D721Med (cell line): ENCODE data around the gene HAPLN1.
"Not testable (repeated sequence)": the region's sequence is repeated elsewhere in the genome, so short reads cannot be mapped to it uniquely, and the experiment has no call there.

Experiments used
- DNase-seq: peaks from one replicate; pipeline ENCODE4 v3.0.0; 2011; ENCODE audit warnings: low spot score; ENCODE audit not compliant: insufficient read length
- FAIRE-seq: peaks from 2 replicates; lab custom pipeline; 2011; peaks lifted over from hg19 to GRCh38; lab: Jason Lieb, UNC
- TF ChIP-seq, protein P1 (sequence below): IDR thresholded peaks from 2 replicates; pipeline ENCODE4 v1.5.1; 2012; ENCODE audit warnings: mild to moderate bottlenecking, control low read depth; ENCODE audit not compliant: insufficient read depth; ENCODE audit errors: missing control alignments

The HAPLN1 gene

DNA sequence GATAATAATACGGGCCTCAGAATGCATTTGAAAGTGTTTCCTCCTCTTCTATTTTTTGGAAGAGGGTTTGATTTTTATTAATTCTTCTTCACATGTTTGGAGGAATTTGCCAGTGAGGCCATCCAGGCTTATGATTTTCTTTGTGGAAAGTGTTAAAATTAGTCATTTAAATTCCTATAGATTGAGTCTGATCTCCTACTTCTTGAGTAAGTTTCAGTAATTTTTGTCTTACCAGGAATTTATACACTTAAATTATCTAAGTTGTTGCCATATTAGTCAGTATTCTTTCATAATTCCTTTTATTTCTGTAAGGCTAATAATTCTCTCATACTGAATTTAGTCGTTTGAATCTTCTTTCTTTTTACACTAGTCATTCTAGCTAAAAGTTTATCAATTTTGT lies 25.2 kb upstream of the HAPLN1 start:
- TF ChIP-seq, protein P1, sequence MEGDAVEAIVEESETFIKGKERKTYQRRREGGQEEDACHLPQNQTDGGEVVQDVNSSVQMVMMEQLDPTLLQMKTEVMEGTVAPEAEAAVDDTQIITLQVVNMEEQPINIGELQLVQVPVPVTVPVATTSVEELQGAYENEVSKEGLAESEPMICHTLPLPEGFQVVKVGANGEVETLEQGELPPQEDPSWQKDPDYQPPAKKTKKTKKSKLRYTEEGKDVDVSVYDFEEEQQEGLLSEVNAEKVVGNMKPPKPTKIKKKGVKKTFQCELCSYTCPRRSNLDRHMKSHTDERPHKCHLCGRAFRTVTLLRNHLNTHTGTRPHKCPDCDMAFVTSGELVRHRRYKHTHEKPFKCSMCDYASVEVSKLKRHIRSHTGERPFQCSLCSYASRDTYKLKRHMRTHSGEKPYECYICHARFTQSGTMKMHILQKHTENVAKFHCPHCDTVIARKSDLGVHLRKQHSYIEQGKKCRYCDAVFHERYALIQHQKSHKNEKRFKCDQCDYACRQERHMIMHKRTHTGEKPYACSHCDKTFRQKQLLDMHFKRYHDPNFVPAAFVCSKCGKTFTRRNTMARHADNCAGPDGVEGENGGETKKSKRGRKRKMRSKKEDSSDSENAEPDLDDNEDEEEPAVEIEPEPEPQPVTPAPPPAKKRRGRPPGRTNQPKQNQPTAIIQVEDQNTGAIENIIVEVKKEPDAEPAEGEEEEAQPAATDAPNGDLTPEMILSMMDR: no peak
- DNase-seq: no peak

DNA sequence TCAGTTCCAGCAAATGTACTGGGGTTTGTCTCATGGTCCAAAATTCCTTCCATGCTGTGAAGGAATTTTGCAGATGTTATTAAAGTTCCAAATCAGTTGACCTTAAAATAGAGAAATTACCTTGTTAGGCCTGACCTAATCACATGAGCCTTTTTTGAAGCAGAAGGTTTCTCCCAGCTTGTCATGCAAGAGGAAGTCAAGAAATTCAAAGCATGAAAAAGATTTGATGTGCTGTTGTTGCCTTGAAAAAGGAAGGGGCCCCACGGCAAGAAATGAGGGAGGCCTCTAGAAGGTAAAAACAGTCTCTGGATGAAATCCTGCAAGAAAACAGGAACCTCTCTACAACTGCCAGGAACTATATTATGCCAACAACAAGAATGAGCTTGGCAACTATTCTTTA lies 24.2 kb upstream of the HAPLN1 start:
- TF ChIP-seq, protein P1: no peak
- no peak for DNase-seq
- FAIRE-seq: no peak

More for the DNA sequence above, 25.2 kb upstream of the HAPLN1 start:
- FAIRE-seq: no peak

DNA sequence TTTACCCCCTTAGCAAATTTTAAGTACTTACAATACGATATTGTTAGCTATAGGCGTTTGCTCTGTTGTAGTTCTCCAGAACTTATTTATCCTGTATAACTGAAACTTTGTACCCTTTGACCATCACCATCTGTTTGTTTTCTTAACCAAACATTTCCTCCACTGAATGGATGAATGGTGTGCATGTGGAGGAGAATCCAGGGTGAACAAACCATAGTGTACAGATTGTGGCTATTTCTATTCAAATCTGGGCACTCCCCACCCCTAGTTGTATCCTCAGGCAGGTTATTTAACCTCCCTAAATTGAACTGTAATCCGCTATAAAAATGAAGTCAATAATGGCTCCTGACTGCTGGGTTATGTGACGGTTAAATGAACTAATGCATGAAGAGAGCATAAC lies 21.4 kb upstream of the HAPLN1 start:
- DNase-seq (no peak), FAIRE-seq (no peak)
- TF ChIP-seq, protein P1: no peak

DNA sequence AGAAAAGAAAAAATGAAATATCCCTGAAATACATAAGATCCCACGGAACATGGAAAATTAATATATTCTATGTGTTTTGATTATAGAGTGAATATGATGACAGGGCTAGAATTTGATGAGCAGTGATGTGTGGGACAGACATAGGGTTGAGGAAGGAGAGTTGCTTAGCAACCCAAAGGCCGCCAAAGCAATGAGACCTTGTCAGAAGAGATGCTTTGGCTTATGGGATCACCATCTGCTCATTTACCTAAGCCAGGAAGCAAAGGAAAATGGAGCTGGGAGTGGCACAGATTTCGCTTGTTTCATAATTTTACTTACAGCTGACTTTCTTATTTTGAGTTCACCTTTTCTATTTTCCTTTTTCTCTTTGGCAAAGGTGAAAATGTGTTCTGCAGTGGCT lies 20.9 kb upstream of the HAPLN1 start:
- FAIRE-seq: no peak
- DNase-seq: no peak
- TF ChIP-seq, protein P1: no peak

DNA sequence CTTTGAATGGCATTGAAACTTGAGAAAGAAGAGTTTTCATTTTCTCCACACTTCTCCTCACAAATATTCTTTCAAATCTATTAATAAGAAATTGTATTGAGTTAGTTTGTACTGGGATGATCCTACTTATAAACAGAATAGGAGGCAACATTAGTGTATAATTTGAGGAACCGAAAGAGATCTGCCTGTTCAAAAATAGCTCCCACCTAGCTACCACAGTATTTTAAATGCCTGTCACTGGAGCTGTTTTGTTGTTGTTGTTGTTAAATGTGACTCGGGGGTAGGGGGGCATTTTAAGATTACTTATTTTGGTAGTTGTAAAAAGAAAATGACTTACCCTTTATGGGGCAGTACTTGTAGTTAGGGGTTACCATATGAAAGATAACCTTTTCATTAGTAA lies 20.1 kb upstream of the HAPLN1 start:
- no peak for FAIRE-seq
- TF ChIP-seq, protein P1: no peak
- DNase-seq: no peak

DNA sequence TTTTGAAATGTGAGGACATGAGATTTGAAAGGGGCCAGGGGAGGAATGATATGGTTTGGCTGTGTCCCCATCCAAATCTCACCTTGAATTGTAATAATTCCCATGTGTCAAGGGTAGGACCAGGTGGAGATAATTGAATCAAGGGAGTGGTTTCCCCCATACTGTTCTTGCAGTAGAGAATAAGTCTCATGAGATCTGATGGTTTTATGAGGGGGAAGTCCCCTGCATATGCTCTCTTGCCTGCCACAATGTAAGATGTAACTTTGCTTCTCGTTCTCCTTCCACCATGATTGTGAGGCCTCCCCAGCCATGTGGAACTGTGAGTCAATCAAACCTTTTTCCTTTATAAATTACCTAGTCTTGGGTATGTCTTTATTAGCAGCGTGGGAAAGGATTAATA lies 15.5 kb upstream of the HAPLN1 start:
- not testable (repeated sequence) for FAIRE-seq, DNase-seq

DNA sequence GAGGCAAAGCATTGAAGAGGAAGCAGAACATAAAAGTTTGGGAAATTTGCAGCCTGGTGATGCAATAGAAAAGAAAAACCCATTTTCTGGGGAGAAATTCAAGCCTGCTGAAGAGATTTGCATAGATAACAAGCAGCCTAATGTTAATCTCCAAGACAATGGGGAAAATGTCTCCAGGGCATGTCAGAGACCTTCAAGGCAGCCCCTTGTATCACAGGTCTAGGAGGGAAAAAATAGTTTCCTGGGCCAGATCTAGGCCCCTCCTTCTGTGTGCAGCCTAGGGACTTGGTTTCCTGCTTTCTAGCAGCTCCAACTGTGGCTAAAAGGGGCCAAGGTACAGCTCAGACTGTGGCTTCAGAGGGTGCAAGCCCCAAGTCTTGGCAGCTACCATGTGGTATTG lies 14.4 kb upstream of the HAPLN1 start:
- DNase-seq, FAIRE-seq: not testable (repeated sequence)

DNA sequence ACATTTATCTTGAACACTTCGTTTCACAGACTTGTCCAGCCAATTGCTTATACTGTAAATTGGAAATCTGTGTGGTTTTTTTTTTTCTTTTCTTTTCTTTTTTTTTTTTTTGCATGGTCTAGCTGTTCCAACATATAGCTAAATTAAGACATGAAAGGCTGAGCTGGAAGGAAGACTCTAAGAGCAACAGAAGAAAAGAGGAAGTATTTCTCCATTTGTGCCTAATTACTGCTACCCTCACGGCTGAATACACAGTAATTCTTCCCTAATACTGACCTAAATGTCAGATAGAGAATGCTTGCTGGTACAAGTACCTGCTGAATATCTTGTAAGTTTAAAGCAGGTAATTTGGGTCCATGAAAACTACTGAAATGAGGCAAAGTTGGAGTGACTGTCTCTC lies 11.0 kb upstream of the HAPLN1 start:
- FAIRE-seq (no peak), DNase-seq (no peak)
- TF ChIP-seq, protein P1: no peak
